ENCODE results near the gene TMEM131L. TPM values are rescaled to one million over a fixed set of nuclear protein-coding genes. Genes with fewer than 3 reads are reported as not detected.

Gene TMEM131L
- total and polyA plus RNA-seq, 4 experiments from 2014 or later, result 20.8 to 65.6 (median 53.2) TPM

DNA sequence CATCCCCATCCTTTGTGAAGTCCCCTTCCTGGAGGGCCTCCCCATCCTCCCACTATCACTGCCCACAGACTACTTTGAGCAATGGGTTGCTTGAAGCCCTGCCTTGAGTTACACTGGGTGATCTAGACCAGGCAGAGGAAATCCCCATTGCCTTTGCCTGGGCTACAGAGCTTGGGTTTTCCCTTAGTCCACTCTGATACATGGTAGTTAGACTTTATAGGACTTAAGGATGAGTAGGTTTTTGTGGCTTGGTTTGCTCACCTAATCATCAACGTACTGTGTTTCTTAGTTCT lies 56.6 kb downstream of the TMEM131L start:
- H3K27me3 Mint-ChIP-seq, result no peaks in the 10 kb centered on the region
- Histone ChIP-seq H3K4me1 (ENCODE audit: insufficient read depth, low read length) (peaks cover 98% of the 10 kb centered on the region), H3K27ac (ENCODE audit: low read depth, low read length) (peak overlapping the region; percentile 67), H3K27me3 (ENCODE audit: insufficient read depth, low read length) (no peaks in the 10 kb centered on the region), H3K36me3 (ENCODE audit: insufficient read depth, low read length) (no peaks in the 10 kb centered on the region), H3K9me3 (ENCODE audit: control insufficient read depth in 1 of 2, low read length in 2 of 2) (no peaks in the 10 kb centered on the region), H3K4me3 (ENCODE audit: low read length in 2 of 2) (peak overlapping the region in 1 of 2 donors; percentile 41)
- H3K36me3 Mint-ChIP-seq, result peaks cover 7 to 13% of the 10 kb centered on the region in 2 donors
- no peaks in the 10 kb centered on the region for H3K9me3 Mint-ChIP-seq
- intact Hi-C loops (cut with micrococcal nuclease), result loop anchor here (1.0 to 2.0 kb wide), 9 partner anchors 8 to 273 kb away; partner anchors contain the start of genes MND1 and TMEM131L
- H3K4me1 Mint-ChIP-seq, result peaks cover 79 to 97% (median 89%) of the 10 kb centered on the region in 4 donors
- peak; percentile 24 to 83 (median 34) for DNase-seq
- H3K4me3 Mint-ChIP-seq, result peak overlapping the region; percentile 73 to 87 (median 84)
- CTCF ChIA-PET (ENCODE audit: partially characterized antibody), result interaction anchor here (1.1 to 6.2 kb wide), 5 partner anchors 25 to 90 kb away, joined by 5 to 21 read pairs (median 12); partner anchors contain the start of gene TMEM131L
- POLR2A ChIA-PET (ENCODE audit: partially characterized antibody), result interaction anchor here (0.7 to 13.0 kb wide), 9 partner anchors 11 to 77 kb away, joined by 3 to 236 read pairs (median 4); partner anchors contain the start of gene TMEM131L
- H3K27ac Mint-ChIP-seq, result peak overlapping the region; percentile 69 to 96 (median 92)

DNA sequence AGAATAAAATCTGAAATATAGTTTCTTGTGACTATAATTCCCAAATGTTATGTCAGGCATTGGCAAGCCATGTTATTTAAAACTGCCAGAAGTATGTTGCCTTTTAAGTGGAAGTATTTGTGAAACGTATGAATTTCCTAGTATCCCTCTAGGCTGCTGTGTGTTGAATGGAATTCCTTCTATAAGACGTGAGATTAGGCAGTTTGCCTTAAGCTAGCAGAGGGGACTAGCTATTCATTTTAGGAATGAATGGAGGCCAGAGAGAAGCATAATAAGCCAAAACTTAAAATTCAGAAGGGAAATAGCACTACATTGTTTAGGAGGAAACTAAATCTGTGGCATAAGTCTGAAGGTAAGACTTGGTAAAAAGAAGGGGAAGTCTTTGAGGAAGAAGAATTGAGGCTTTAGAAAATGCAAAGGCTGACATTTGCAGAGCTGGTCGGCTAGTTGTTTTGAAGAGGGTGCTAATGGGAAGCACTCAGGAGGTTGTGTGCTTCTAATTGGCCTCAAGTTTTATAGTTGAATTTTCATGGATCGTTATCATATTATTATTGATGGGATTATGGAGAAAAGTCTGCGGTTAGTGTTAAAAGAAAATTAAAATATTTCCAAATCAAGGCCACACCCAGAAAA lies 57.1 kb downstream of the TMEM131L start:
- Mint-ChIP-seq H3K27ac (peak overlapping the region; percentile 73 to 96 (median 92)), H3K27me3 (no peaks in the 10 kb centered on the region), H3K4me1 (peaks cover 79 to 97% (median 89%) of the 10 kb centered on the region in 4 donors), H3K4me3 (peak overlapping the region in 7 of 8 donors; percentile 25 to 87 (median 83)), H3K9me3 (no peaks in the 10 kb centered on the region), H3K36me3 (peaks cover 9 to 11% of the 10 kb centered on the region in 2 donors)
- H3K4me1 ChIP-seq (ENCODE audit: insufficient read depth, low read length), result peaks cover 98% of the 10 kb centered on the region
- H3K4me3 ChIP-seq (ENCODE audit: low read length in 2 of 2), result no peak overlapping the region
- no peaks in the 10 kb centered on the region for H3K27me3 ChIP-seq (ENCODE audit: insufficient read depth, low read length)
- H3K9me3 ChIP-seq (ENCODE audit: control insufficient read depth in 1 of 2, low read length in 2 of 2), result no peaks in the 10 kb centered on the region
- intact Hi-C loops (cut with micrococcal nuclease), result loop anchor here (2.0 kb wide), 3 partner anchors 14 to 178 kb away; partner anchors contain the start of gene MND1
- H3K36me3 ChIP-seq (ENCODE audit: insufficient read depth, low read length), result no peaks in the 10 kb centered on the region
- H3K27ac ChIP-seq (ENCODE audit: low read depth, low read length), result peak overlapping the region; percentile 67
- DNase-seq, result no peak
- POLR2A ChIA-PET (ENCODE audit: partially characterized antibody), result interaction anchor here (0.7 to 13.0 kb wide), 8 partner anchors 9 to 407 kb away, joined by 3 to 236 read pairs (median 6); partner anchors contain the start of gene TMEM131L
- CTCF ChIA-PET (ENCODE audit: partially characterized antibody), result interaction anchor here (0.9 to 2.4 kb wide), 7 partner anchors 22 to 90 kb away, joined by 3 to 12 read pairs (median 4); partner anchors contain the start of gene TMEM131L

DNA sequence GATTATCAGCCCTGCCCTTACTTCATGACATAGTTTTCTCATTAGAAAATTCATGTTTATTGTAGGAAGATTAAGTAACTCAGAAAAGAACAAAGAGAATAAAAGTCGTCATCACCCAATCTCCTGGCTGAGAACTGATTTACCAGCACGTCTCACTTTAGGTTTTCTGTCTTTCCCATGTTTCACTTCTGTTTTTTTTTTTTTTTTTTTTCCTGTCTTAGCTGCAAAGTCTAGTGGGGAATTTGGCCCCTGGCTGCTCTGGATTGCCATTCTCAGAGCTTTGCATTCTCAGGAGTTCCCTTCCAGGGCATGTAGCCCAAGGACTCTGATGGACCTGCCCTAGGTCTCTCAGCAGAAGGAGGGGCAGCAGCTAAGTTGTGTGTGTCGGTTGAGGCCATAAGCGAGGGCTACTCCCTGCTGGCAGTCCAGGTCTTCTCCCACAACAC lies 57.8 kb downstream of the TMEM131L start:
- H3K36me3 Mint-ChIP-seq, result peaks cover 8 to 9% of the 10 kb centered on the region in 2 donors
- H3K36me3 ChIP-seq (ENCODE audit: insufficient read depth, low read length), result no peaks in the 10 kb centered on the region
- intact Hi-C loops (cut with micrococcal nuclease), result loop anchor here (2.0 kb wide), 3 partner anchors 13 to 179 kb away; partner anchors contain the start of gene MND1

DNA sequence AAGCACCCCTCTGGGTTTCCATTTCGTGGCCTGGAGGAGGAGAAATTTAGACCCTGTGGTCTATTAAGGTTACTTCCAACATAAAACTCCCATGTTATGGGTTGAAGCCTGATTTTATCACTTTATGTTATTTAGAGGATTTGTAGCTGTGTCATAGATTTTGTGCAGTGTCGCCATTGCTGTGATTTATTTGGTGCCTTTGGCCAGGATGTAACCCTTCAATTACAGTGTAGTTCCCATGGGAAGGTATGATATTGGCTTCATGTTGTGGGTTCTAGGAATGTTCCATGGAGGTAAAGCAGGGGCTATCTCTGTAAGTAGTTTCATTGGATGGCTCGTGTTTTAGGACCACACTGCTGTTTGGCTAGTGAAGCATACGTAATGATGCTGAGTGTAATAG lies 58.5 kb downstream of the TMEM131L start:
- Mint-ChIP-seq H3K27ac (peak overlapping the region; percentile 60 to 96 (median 90)), H3K4me3 (peak overlapping the region in 6 of 8 donors; percentile 14 to 87 (median 68)), H3K36me3 (peaks cover 6 to 9% of the 10 kb centered on the region in 2 donors), H3K9me3 (no peaks in the 10 kb centered on the region), H3K4me1 (peaks cover 77 to 97% (median 89%) of the 10 kb centered on the region in 4 donors), H3K27me3 (no peaks in the 10 kb centered on the region)
- POLR2A ChIA-PET (ENCODE audit: partially characterized antibody), result interaction anchor here (1.3 to 13.0 kb wide), 4 partner anchors 10 to 59 kb away, joined by 4 to 236 read pairs (median 9); partner anchors contain the start of gene TMEM131L
- intact Hi-C loops (cut with micrococcal nuclease), result no loop called here
- CTCF ChIA-PET (ENCODE audit: partially characterized antibody), result interaction anchor here (0.8 to 2.4 kb wide), 8 partner anchors 11 to 92 kb away, joined by 3 to 12 read pairs (median 4); no protein-coding TSS in a partner anchor
- no peak overlapping the region for H3K4me3 ChIP-seq (ENCODE audit: low read length in 2 of 2)
- H3K36me3 ChIP-seq (ENCODE audit: insufficient read depth, low read length), result no peaks in the 10 kb centered on the region
- H3K27ac ChIP-seq (ENCODE audit: low read depth, low read length), result peak overlapping the region; percentile 67
- no peak for DNase-seq
- peaks cover 98% of the 10 kb centered on the region for H3K4me1 ChIP-seq (ENCODE audit: insufficient read depth, low read length)
- H3K27me3 ChIP-seq (ENCODE audit: insufficient read depth, low read length), result no peaks in the 10 kb centered on the region
- H3K9me3 ChIP-seq (ENCODE audit: control insufficient read depth in 1 of 2, low read length in 2 of 2), result no peaks in the 10 kb centered on the region

More for the DNA sequence above, 57.8 kb downstream of the TMEM131L start:
- Mint-ChIP-seq H3K9me3 (no peaks in the 10 kb centered on the region), H3K4me1 (peaks cover 78 to 97% (median 89%) of the 10 kb centered on the region in 4 donors), H3K27ac (peak overlapping the region; percentile 73 to 96 (median 92)), H3K27me3 (no peaks in the 10 kb centered on the region), H3K4me3 (peak overlapping the region; percentile 25 to 87 (median 82))
- peak overlapping the region; percentile 67 for H3K27ac ChIP-seq (ENCODE audit: low read depth, low read length)
- H3K4me1 ChIP-seq (ENCODE audit: insufficient read depth, low read length), result peaks cover 98% of the 10 kb centered on the region
- ChIA-PET CTCF (ENCODE audit: partially characterized antibody) (interaction anchor here (0.9 to 2.4 kb wide), 8 partner anchors 16 to 91 kb away, joined by 3 to 12 read pairs (median 4); partner anchors contain the start of gene TMEM131L), POLR2A (ENCODE audit: partially characterized antibody) (interaction anchor here (0.5 to 13.0 kb wide), 7 partner anchors 9 to 408 kb away, joined by 3 to 236 read pairs (median 4); partner anchors contain the start of gene TMEM131L)
- no peak overlapping the region for H3K4me3 ChIP-seq (ENCODE audit: low read length in 2 of 2)
- no peak for DNase-seq
- H3K9me3 ChIP-seq (ENCODE audit: control insufficient read depth in 1 of 2, low read length in 2 of 2), result no peaks in the 10 kb centered on the region
- no peaks in the 10 kb centered on the region for H3K27me3 ChIP-seq (ENCODE audit: insufficient read depth, low read length)

- intact Hi-C loops (cut with micrococcal nuclease), result no loop called here
- Mint-ChIP-seq H3K4me1 (peaks cover 75 to 96% (median 88%) of the 10 kb centered on the region in 4 donors), H3K36me3 (peaks cover 10 to 12% of the 10 kb centered on the region in 2 donors), H3K4me3 (peak overlapping the region; percentile 15 to 87 (median 67)), H3K27me3 (no peaks in the 10 kb centered on the region), H3K27ac (peak overlapping the region; percentile 49 to 94 (median 90)), H3K9me3 (no peaks in the 10 kb centered on the region)
- ChIA-PET POLR2A (ENCODE audit: partially characterized antibody) (interaction anchor here (0.6 to 5.0 kb wide), 2 partner anchors 17 to 61 kb away, joined by 6 to 43 read pairs; partner anchors contain the start of gene TMEM131L), CTCF (ENCODE audit: partially characterized antibody) (interaction anchor here (1.2 to 1.6 kb wide), 2 partner anchors 14 to 60 kb away, joined by 3 to 4 read pairs; no protein-coding TSS in a partner anchor)
- DNase-seq, result no peak
- Histone ChIP-seq H3K36me3 (ENCODE audit: insufficient read depth, low read length) (no peaks in the 10 kb centered on the region), H3K27ac (ENCODE audit: low read depth, low read length) (peak overlapping the region; percentile 54), H3K27me3 (ENCODE audit: insufficient read depth, low read length) (no peaks in the 10 kb centered on the region), H3K9me3 (ENCODE audit: control insufficient read depth in 1 of 2, low read length in 2 of 2) (no peaks in the 10 kb centered on the region), H3K4me3 (ENCODE audit: low read length in 2 of 2) (no peak overlapping the region), H3K4me1 (ENCODE audit: insufficient read depth, low read length) (peaks cover 98% of the 10 kb centered on the region)
Observed at GRCh38 chr4:153527690-153528089, 61.5 kb downstream of the TMEM131L start.

- Histone ChIP-seq H3K27ac (ENCODE audit: low read depth, low read length) (peak overlapping the region; percentile 54), H3K27me3 (ENCODE audit: insufficient read depth, low read length) (no peaks in the 10 kb centered on the region), H3K4me3 (ENCODE audit: low read length in 2 of 2) (peak overlapping the region; percentile 23 to 37), H3K4me1 (ENCODE audit: insufficient read depth, low read length) (peaks cover 98% of the 10 kb centered on the region), H3K9me3 (ENCODE audit: control insufficient read depth in 1 of 2, low read length in 2 of 2) (no peaks in the 10 kb centered on the region), H3K36me3 (ENCODE audit: insufficient read depth, low read length) (no peaks in the 10 kb centered on the region)
- Mint-ChIP-seq H3K36me3 (peaks cover 10 to 12% of the 10 kb centered on the region in 2 donors), H3K4me1 (peaks cover 70 to 93% (median 85%) of the 10 kb centered on the region in 4 donors), H3K4me3 (peak overlapping the region; percentile 11 to 87 (median 80)), H3K27ac (peak overlapping the region; percentile 75 to 94 (median 90)), H3K9me3 (no peaks in the 10 kb centered on the region), H3K27me3 (no peaks in the 10 kb centered on the region)
- ChIA-PET CTCF (ENCODE audit: partially characterized antibody) (interaction anchor here (1.2 to 1.6 kb wide), 2 partner anchors 13 to 61 kb away, joined by 3 to 4 read pairs; no protein-coding TSS in a partner anchor), POLR2A (ENCODE audit: partially characterized antibody) (interaction anchor here (1.0 to 5.0 kb wide), 4 partner anchors 13 to 62 kb away, joined by 3 to 43 read pairs (median 4); partner anchors contain the start of gene TMEM131L)
- no peak for DNase-seq
- intact Hi-C loops (cut with micrococcal nuclease), result no loop called here
Observed at GRCh38 chr4:153528705-153529485, 62.7 kb downstream of the TMEM131L start.

Measured in CD4-positive, alpha-beta memory T cell (primary cell).